ENCODE data around the gene CHKA.
"Not testable (repeated sequence)": the region's sequence is repeated elsewhere in the genome, so short reads cannot be mapped to it uniquely, and the experiment has no call there.

Gene CHKA

GRCh38 chr11:68096962-68097361 lies 24.2 kb downstream of the CHKA start:
- TF ChIP-seq EZH2 (IDR thresholded peaks at IDR 0.05; ENCODE audit: borderline replicate concordance, low read depth, low read length, severe bottlenecking) (no peak), CTCF (IDR thresholded peaks at IDR 0.05; ENCODE audit: borderline replicate concordance, extremely low read depth, low read length, poor library complexity, severe bottlenecking) (no peak)
- no peak overlapping the region for H3K27ac ChIP-seq (ENCODE audit: low read length)
- H3K79me2 ChIP-seq (ENCODE audit: insufficient read depth, low read length) = peaks cover 33% of the 10 kb centered on the region
- H3K36me3 ChIP-seq (ENCODE audit: insufficient read depth, low read length) = peaks cover 12% of the 10 kb centered on the region; the same call in 1 of the 2 replicates
- H3K27me3 ChIP-seq (ENCODE audit: insufficient read depth, low read length, poor library complexity) = no peaks in the 10 kb centered on the region
- H3K4me3 ChIP-seq (ENCODE audit: low read depth in 1 of 2, low read length in 2 of 2) = no peak overlapping the region
- ATAC-seq (ENCODE audit: insufficient read depth, low read depth) (no peak), DNase-seq (no peak)
- no peaks in the 10 kb centered on the region for H3K9me3 ChIP-seq (ENCODE audit: insufficient read depth, low read length, severe bottlenecking)
- H3K4me2 ChIP-seq (ENCODE audit: insufficient read depth, low read length) = no peak overlapping the region
- H2AFZ ChIP-seq (ENCODE audit: low read depth, low read length) = no peak overlapping the region
- H3K4me1 ChIP-seq (ENCODE audit: insufficient read depth, low read length) = peaks cover 26% of the 10 kb centered on the region
- H4K20me1 ChIP-seq (ENCODE audit: insufficient read depth, low read length) = peaks cover 11% of the 10 kb centered on the region; the same call in 1 of the 2 replicates
- no peak overlapping the region for H3K9ac ChIP-seq (ENCODE audit: low read depth, low read length)

- TF ChIP-seq CTCF (IDR thresholded peaks at IDR 0.05; ENCODE audit: borderline replicate concordance, extremely low read depth, low read length, poor library complexity, severe bottlenecking) = no peak
- no peak for TF ChIP-seq EZH2 (IDR thresholded peaks at IDR 0.05; ENCODE audit: borderline replicate concordance, low read depth, low read length, severe bottlenecking)
- H3K79me2 ChIP-seq (ENCODE audit: insufficient read depth, low read length) = peaks cover 12% of the 10 kb centered on the region
- peaks cover 9% of the 10 kb centered on the region; the same call in 1 of the 2 replicates for H4K20me1 ChIP-seq (ENCODE audit: insufficient read depth, low read length)
- H3K36me3 ChIP-seq (ENCODE audit: insufficient read depth, low read length) = peaks cover 19% of the 10 kb centered on the region; the same call in 1 of the 2 replicates
- H3K4me1 ChIP-seq (ENCODE audit: insufficient read depth, low read length) = no peaks in the 10 kb centered on the region
- H3K9ac ChIP-seq (ENCODE audit: low read depth, low read length) = no peak overlapping the region
- H3K4me2 ChIP-seq (ENCODE audit: insufficient read depth, low read length) = no peak overlapping the region
- no peaks in the 10 kb centered on the region for H3K27me3 ChIP-seq (ENCODE audit: insufficient read depth, low read length, poor library complexity)
- no peak overlapping the region for H3K4me3 ChIP-seq (ENCODE audit: low read depth in 1 of 2, low read length in 2 of 2)
- ATAC-seq (ENCODE audit: insufficient read depth, low read depth) = no peak
- DNase-seq = no peak
- no peaks in the 10 kb centered on the region for H3K9me3 ChIP-seq (ENCODE audit: insufficient read depth, low read length, severe bottlenecking)
- no peak overlapping the region for H2AFZ ChIP-seq (ENCODE audit: low read depth, low read length)
- H3K27ac ChIP-seq (ENCODE audit: low read length) = no peak overlapping the region
Observed at GRCh38 chr11:68093565-68093964, 27.6 kb downstream of the CHKA start.

DNA sequence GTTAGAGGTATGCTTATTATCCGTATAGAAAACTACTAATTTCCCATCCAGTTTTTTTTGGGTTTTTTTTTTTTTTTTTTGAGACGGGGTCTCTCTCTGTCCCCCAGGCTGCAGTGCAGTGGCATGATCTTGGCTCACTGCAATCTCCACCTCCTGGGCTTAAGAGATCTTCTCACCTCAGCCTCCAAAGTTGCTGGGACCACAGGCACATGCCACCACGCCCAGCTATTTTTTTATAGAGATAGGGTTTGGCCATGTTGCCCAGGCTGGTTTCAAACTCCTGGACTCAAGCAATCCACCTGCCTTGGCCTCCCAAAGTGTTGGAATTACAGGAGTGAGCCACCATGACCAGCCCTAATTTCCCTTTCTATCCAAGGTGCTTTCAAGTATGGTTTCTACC lies 28.2 kb downstream of the CHKA start:
- H3K4me2 ChIP-seq (ENCODE audit: insufficient read depth, low read length); H3K4me3 ChIP-seq (ENCODE audit: low read depth in 1 of 2, low read length in 2 of 2); H3K9me3 ChIP-seq (ENCODE audit: insufficient read depth, low read length, severe bottlenecking); H3K27me3 ChIP-seq (ENCODE audit: insufficient read depth, low read length, poor library complexity); ATAC-seq (ENCODE audit: insufficient read depth, low read depth); H3K27ac ChIP-seq (ENCODE audit: low read length); H3K9ac ChIP-seq (ENCODE audit: low read depth, low read length); H2AFZ ChIP-seq (ENCODE audit: low read depth, low read length); H3K4me1 ChIP-seq (ENCODE audit: insufficient read depth, low read length); H4K20me1 ChIP-seq (ENCODE audit: insufficient read depth, low read length); DNase-seq; H3K79me2 ChIP-seq (ENCODE audit: insufficient read depth, low read length): not testable (repeated sequence)
- peaks cover 19% of the 10 kb centered on the region; the same call in 1 of the 2 replicates for H3K36me3 ChIP-seq (ENCODE audit: insufficient read depth, low read length)

DNA sequence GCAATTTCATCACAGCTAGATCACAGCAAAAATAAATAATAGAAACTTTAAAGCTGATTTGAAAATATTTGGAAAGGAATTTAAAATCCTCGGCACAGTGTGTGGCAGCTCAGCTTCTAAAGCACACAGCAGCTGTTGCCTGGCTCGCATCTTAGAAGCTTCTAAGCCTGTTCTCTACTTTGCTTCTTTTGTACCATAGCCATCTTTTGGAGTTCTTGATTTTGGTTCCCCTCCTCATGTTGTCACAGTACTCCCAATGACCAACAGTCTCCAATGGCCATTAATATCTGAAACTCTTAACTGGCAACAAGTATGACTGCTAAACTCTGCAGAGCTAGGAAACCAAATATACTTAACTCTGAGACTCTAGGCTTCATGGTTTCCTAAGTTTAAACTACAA lies 28.8 kb downstream of the CHKA start:
- peaks cover 4% of the 10 kb centered on the region; the same call in 1 of the 2 replicates for H4K20me1 ChIP-seq (ENCODE audit: insufficient read depth, low read length)
- no peak overlapping the region for H3K9ac ChIP-seq (ENCODE audit: low read depth, low read length)
- H3K27me3 ChIP-seq (ENCODE audit: insufficient read depth, low read length, poor library complexity) = no peaks in the 10 kb centered on the region
- peaks cover 3% of the 10 kb centered on the region; the same call in 1 of the 2 replicates for H3K79me2 ChIP-seq (ENCODE audit: insufficient read depth, low read length)
- no peak overlapping the region for H3K4me3 ChIP-seq (ENCODE audit: low read depth in 1 of 2, low read length in 2 of 2)
- no peaks in the 10 kb centered on the region for H3K4me1 ChIP-seq (ENCODE audit: insufficient read depth, low read length)
- H3K36me3 ChIP-seq (ENCODE audit: insufficient read depth, low read length) = peaks cover 19% of the 10 kb centered on the region; the same call in 1 of the 2 replicates
- H2AFZ ChIP-seq (ENCODE audit: low read depth, low read length) = no peak overlapping the region
- no peak for DNase-seq
- ATAC-seq (ENCODE audit: insufficient read depth, low read depth) = no peak
- no peak overlapping the region for H3K4me2 ChIP-seq (ENCODE audit: insufficient read depth, low read length)
- H3K27ac ChIP-seq (ENCODE audit: low read length) = no peak overlapping the region
- TF ChIP-seq CTCF (IDR thresholded peaks at IDR 0.05; ENCODE audit: borderline replicate concordance, extremely low read depth, low read length, poor library complexity, severe bottlenecking) (no peak), EZH2 (IDR thresholded peaks at IDR 0.05; ENCODE audit: borderline replicate concordance, low read depth, low read length, severe bottlenecking) (no peak)
- H3K9me3 ChIP-seq (ENCODE audit: insufficient read depth, low read length, severe bottlenecking) = no peaks in the 10 kb centered on the region

Measured in DND-41 (cell line).